HG02938 (cell line): ENCODE measurements around the gene ERBB3.
A peak's percentile ranks its signal among the peaks of the same experiment; 100 is the strongest.
"Not testable (repeated sequence)": the region's sequence is repeated elsewhere in the genome, so short reads cannot be mapped to it uniquely, and the experiment has no call there.

Experiments
- ATAC-seq: cut with Tn5 transposase; IDR thresholded peaks from one replicate; pipeline ENCODE4 v1.9.1; 2021; ENCODE audit warnings: mild to moderate bottlenecking, moderate library complexity; ENCODE audit not compliant: unreplicated experiment

ERBB3 gene

DNA sequence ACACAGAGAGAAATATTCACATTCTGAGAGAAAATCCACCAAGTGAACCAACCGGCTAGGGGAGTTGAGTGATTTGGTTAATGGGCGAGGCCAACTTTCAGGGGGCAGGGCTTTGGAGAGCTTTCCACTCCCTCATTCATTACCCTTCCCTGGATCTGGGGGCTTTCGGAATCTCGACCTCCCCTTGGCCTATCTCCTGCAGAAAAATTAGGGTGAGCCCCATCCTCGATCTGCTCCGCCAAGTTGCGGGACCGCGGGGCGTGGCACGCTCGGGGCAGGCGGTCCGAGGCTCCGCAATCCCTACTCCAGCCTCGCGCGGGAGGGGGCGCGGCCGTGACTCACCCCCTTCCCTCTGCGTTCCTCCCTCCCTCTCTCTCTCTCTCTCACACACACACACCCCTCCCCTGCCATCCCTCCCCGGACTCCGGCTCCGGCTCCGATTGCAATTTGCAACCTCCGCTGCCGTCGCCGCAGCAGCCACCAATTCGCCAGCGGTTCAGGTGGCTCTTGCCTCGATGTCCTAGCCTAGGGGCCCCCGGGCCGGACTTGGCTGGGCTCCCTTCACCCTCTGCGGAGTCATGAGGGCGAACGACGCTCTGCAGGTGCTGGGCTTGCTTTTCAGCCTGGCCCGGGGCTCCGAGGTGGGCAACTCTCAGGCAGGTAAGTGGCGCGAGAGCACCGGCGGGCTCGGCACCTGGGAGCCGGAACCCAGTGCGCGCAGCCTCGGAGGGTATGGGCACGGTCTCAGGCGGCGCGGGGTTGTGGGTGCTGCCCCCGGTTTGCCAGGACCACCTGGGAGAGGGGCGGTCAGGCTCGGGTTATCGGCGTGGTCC, at the start of gene ERBB3:
ERBB3 (plus strand) TSS at position 443 of the 833 bp plus-strand sequence; CDS start at position 579, 136 bp downstream.
- ATAC-seq, result peak; percentile 35

GRCh38 chr12:56031987-56032386, 48.0 kb upstream of the ERBB3 start:
- no peak for ATAC-seq

GRCh38 chr12:56034586-56035332, 45.2 kb upstream of the ERBB3 start:
- no peak for ATAC-seq

DNA sequence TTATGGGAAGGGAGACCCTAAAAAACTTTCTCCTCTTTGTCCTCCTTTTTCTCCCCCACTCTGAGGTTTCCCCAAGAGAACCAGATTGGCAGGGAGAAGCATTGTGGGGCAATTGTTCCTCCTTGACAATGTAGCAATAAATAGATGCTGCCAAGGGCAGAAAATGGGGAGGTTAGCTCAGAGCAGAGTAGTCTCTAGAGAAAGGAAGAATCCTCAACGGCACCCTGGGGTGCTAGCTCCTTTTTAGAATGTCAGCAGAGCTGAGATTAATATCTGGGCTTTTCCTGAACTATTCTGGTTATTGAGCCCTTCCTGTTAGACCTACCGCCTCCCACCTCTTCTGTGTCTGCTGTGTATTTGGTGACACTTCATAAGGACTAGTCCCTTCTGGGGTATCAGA, 42.8 kb upstream of the ERBB3 start:
- ATAC-seq, result no peak

DNA sequence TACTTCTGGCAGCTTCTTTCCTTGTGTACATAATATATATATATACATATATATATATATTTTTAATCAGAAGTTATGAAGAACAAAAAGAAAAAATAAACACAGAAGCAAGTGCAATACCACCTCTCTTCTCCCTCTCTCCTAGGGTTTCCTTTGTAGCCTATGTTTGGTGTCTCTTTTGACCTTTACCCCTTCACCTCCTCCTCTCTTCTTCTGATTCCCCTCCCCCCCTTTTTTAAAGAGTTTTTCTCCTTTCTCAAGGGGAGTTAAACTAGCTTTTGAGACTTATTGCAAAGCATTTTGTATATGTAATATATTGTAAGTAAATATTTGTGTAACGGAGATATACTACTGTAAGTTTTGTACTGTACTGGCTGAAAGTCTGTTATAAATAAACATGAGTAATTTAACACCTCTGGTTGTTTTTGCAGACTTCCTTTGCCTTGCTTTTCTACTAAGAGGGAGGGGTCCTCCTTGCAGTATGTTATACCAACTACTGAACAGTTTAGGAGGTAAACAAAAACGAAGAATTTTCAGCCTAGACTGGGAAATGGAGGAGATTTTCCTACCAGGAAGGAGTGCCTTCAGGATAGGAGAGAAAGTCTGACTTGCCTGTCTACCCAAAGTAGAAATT, 41.8 kb upstream of the ERBB3 start:
- no peak for ATAC-seq

DNA sequence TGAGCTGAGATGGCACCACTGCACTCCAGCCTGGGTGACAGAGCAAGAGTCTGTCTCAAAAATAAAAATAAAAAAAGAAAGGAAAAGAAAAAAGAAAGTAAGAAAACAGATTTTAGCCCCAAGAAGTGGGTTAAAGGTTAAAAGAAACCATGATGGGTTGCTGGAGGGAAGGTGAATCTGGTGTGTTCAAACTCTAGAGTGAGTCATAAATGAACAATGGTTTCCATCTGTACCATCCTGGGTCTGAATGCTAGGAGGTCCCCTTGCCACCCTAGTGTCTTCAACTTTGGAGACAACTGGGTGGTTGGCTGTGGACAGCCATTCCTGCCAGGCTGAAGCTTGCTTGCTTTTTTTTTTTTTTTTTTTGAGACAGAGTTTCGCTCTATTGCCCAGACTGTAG, 39.8 kb upstream of the ERBB3 start:
- no peak for ATAC-seq

GRCh38 chr12:56040963-56041551, 38.9 kb upstream of the ERBB3 start:
- peak; percentile 7 for ATAC-seq

- ATAC-seq, result peak; percentile 94
Measured at GRCh38 chr12:56041552-56042429, 38.2 kb upstream of the ERBB3 start, which contains the start of gene RPS26. TSS of gene RPS26 (plus strand) at chr12:56041918. CDS start at chr12:56042167, 249 bp downstream.

DNA sequence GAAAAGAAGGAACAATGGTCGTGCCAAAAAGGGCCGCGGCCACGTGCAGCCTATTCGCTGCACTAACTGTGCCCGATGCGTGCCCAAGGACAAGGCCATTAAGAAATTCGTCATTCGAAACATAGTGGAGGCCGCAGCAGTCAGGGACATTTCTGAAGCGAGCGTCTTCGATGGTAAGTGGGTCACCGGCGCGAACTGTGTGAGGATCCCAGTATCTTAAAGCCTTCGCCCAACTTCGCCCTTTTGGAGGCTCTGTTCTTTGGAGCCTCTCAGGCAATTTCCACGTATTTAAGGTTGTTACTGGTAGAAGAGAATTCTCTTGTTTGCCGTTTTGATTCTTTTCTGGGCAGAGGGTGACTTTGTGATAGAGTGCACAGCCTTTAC, 37.5 kb upstream of the ERBB3 start:
- ATAC-seq, result not testable (repeated sequence)

- ATAC-seq, result no peak
Measured at GRCh38 chr12:56042843-56043242, 37.1 kb upstream of the ERBB3 start.

GRCh38 chr12:56046027-56046780, 33.8 kb upstream of the ERBB3 start:
- ATAC-seq, result no peak

GRCh38 chr12:56053407-56053893, 26.5 kb upstream of the ERBB3 start:
- ATAC-seq, result no peak

- not testable (repeated sequence) for ATAC-seq
Measured at GRCh38 chr12:56059964-56060363, 20.0 kb upstream of the ERBB3 start.

DNA sequence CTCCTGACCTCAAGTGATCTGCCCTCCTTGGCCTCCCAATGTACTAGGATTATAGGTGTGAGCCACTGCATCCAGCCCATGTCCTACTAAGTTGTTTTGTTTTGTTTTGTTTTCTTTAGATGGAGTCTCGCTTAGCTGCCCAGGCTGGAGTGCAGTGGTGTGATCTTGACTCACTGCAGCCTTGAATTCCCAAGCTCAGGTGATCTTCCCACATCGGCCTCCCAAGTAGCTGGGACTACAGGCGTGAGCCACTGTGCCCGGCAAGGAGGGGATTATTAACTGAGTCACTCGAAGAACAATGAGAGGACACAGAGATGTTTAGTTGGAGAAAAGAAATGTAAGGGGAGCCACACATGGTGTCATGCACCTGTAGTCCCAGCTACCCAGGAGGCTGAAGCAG, 18.0 kb upstream of the ERBB3 start:
- ATAC-seq, result no peak

- ATAC-seq, result no peak
Measured at GRCh38 chr12:56062996-56063395, 17.0 kb upstream of the ERBB3 start.

- ATAC-seq, result no peak
Measured at GRCh38 chr12:56071648-56072047, 8.3 kb upstream of the ERBB3 start.

- ATAC-seq, result no peak
Measured at GRCh38 chr12:56074396-56074795, 5.6 kb upstream of the ERBB3 start.

DNA sequence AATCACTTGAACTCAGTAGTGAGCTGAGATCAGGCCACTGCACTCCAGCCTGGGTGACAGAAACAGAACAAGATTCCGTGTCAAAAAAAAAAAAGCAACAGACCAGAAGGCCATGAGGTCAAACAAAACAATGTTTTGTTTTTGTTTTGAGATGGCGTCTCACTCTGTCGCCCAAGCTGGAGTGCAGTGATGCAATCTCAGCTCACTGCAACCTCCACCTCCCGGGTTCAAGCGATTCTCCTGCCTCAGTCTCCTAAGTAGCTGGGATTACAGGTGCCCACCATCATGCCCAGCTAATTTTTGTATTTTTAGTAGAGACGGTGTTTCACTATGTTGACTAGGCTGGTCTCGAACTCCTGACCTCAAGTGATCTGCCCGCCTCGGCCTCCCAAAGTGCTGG, 2.0 kb upstream of the ERBB3 start:
- not testable (repeated sequence) for ATAC-seq

DNA sequence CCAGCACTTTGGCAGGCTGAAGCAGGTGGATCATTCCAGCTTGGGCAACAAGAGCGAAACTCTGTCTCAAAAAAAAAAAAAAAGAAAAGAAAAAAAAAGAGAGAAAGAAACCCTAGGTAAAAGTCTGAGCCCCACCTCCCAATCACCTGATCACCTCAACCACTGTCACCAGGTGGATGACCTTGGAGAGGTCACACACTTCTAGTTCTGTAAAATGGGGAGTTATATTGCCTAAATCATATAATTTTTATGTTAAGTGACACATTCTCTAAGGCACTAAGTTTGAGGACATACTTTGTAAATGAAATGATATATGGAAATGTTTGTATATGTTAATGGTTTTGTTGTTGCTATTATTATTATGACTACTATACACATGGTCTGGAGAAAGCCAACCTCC, 1.5 kb upstream of the ERBB3 start:
- no peak for ATAC-seq
